Body of pancreas (tissue), 4 donors: Measurements from ENCODE around the gene EP400.

ENCODE experiments used
- CTCF ChIP-seq, 7 experiments: fragments of 450-650 bp in 4 of 7; fragments of 200-600 bp in 3 of 7; sonication (generic) in 3 of 7; IDR thresholded peaks; one replicate each; pipeline ENCODE4 v1.5.1; 2016 to 2019; ENCODE audit warnings: antibody characterized with exemption in 7 of 7
- POLR2A ChIP-seq, 3 donors: fragments of 450-650 bp; IDR thresholded peaks; one replicate each; pipeline ENCODE4 v1.6.1; 2016; ENCODE audit warnings: antibody characterized with exemption in 3 of 3, mild to moderate bottlenecking in 2 of 3

GRCh38 chr12:132077322-132078100, 127.8 kb downstream of the EP400 start:
- no peak for TF ChIP-seq CTCF (IDR thresholded peaks at IDR 0.05)
- no peak for TF ChIP-seq POLR2A (IDR thresholded peaks at IDR 0.05)
